Fibroblast of peridontal ligament (primary cell): Measurements from ENCODE around the gene KLK1.
"Not testable (repeated sequence)": the region's sequence is repeated elsewhere in the genome, so short reads cannot be mapped to it uniquely, and the experiment has no call there.

Experiments used
- DNase-seq: peaks from one replicate; pipeline ENCODE4 v3.0.0-alpha.2; 2010; ENCODE audit errors: extremely low read depth

KLK1 gene

GRCh38 chr19:50817941-50818858 lies 5.4 kb downstream of the KLK1 start:
- DNase-seq, result no peak

- DNase-seq, result no peak
Observed at GRCh38 chr19:50815439-50815838, 8.1 kb downstream of the KLK1 start.

- DNase-seq, result no peak
Observed at GRCh38 chr19:50814883-50815282, 8.7 kb downstream of the KLK1 start.

- no peak for DNase-seq
Observed at GRCh38 chr19:50812474-50812873, 11.1 kb downstream of the KLK1 start.

GRCh38 chr19:50811622-50812238 lies 11.9 kb downstream of the KLK1 start:
- not testable (repeated sequence) for DNase-seq

GRCh38 chr19:50808856-50809255 lies 14.7 kb downstream of the KLK1 start:
- no peak for DNase-seq

- peak; percentile 99 for DNase-seq
Observed at GRCh38 chr19:50804420-50805272, 18.9 kb downstream of the KLK1 start.

GRCh38 chr19:50803633-50804419 lies 19.8 kb downstream of the KLK1 start:
- DNase-seq, result peak; percentile 5

GRCh38 chr19:50801107-50801506 lies 22.5 kb downstream of the KLK1 start:
- DNase-seq, result no peak

GRCh38 chr19:50799547-50799851 lies 24.1 kb downstream of the KLK1 start:
- DNase-seq, result no peak

- DNase-seq, result no peak
Observed at GRCh38 chr19:50798659-50799546, 24.7 kb downstream of the KLK1 start.

GRCh38 chr19:50797781-50798658 lies 25.6 kb downstream of the KLK1 start:
- no peak for DNase-seq

- no peak for DNase-seq
Observed at GRCh38 chr19:50797429-50797780, 26.2 kb downstream of the KLK1 start.

GRCh38 chr19:50796634-50797428 lies 26.8 kb downstream of the KLK1 start:
- no peak for DNase-seq

GRCh38 chr19:50796128-50796633 lies 27.4 kb downstream of the KLK1 start:
- DNase-seq, result no peak

- no peak for DNase-seq
Observed at GRCh38 chr19:50795664-50796073, 27.9 kb downstream of the KLK1 start.

GRCh38 chr19:50794876-50795663 lies 28.5 kb downstream of the KLK1 start:
- DNase-seq, result no peak
